Osteocyte (in vitro differentiated cells): ENCODE measurements around the gene SH3GL2. TPM values are rescaled to one million over a fixed set of nuclear protein-coding genes. Genes with fewer than 3 reads are reported as not detected.

Experiments
- DNase-seq: peaks from one replicate; pipeline ENCODE4 v3.0.0; 2021; ENCODE audit warnings: mixed read lengths; ENCODE audit not compliant: unreplicated experiment; ENCODE audit errors: extremely low spot score
- H3K27ac Mint-ChIP-seq: one replicate; pipeline ENCODE4 v1.8.0; 2021; ENCODE audit warnings: mild to moderate bottlenecking, mixed read lengths; ENCODE audit not compliant: unreplicated experiment
- H3K27me3 Mint-ChIP-seq: one replicate; pipeline ENCODE4 v1.8.0; 2021; ENCODE audit warnings: mixed read lengths; ENCODE audit not compliant: unreplicated experiment
- H3K36me3 Mint-ChIP-seq: one replicate; pipeline ENCODE4 v1.8.0; 2021; ENCODE audit warnings: mixed read lengths; ENCODE audit not compliant: unreplicated experiment
- H3K4me1 Mint-ChIP-seq: one replicate; pipeline ENCODE4 v1.8.0; 2021; ENCODE audit warnings: mixed read lengths; ENCODE audit not compliant: unreplicated experiment
- H3K4me3 Mint-ChIP-seq: one replicate; pipeline ENCODE4 v1.8.0; 2021; ENCODE audit warnings: mild to moderate bottlenecking, moderate library complexity, mixed read lengths; ENCODE audit not compliant: unreplicated experiment
- H3K9me3 Mint-ChIP-seq: one replicate; pipeline ENCODE4 v1.8.0; 2021; ENCODE audit warnings: mixed read lengths; ENCODE audit not compliant: unreplicated experiment
- total RNA-seq: library from RNA; stranded (reverse); gene quantifications from 2 replicates; pipeline ENCODE4 v1.2.1, GENCODE V29; 2021
- TF ChIP-seq, protein P1 (sequence below): fragments of 200-600 bp; sonication (generic); IDR thresholded peaks from 2 replicates; pipeline ENCODE4 v1.5.0; 2021; ENCODE audit warnings: antibody characterized with exemption, mild to moderate bottlenecking, moderate library complexity

SH3GL2 gene
- total RNA-seq, 1 donor from 2014 or later = 0.16 TPM

DNA sequence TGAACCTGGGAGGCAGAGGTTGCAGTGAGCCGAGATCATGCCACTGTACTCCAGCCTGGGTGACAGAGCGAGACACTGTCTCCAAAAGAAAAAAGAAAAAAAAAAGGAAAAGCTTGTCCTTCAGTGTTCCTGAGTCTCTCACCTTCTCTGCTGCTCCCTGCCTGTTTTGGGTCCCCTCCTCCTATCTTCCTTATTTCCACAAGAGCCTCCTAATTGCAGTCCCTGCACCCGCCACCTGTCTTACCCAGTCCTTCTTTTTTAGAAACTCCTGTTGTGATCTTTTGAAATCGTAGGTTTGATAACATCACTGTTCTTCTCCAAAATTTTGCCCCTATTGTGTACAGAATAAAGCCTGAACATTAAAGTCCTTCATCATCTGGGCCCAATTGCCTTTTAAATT is 234.9 kb downstream of the SH3GL2 start:
- Mint-ChIP-seq H3K27ac (no peak overlapping the region), H3K9me3 (no peaks in the 10 kb centered on the region), H3K4me3 (no peak overlapping the region), H3K27me3 (peaks cover 3% of the 10 kb centered on the region), H3K4me1 (peaks cover 2% of the 10 kb centered on the region), H3K36me3 (no peaks in the 10 kb centered on the region)
- TF ChIP-seq, protein P1, sequence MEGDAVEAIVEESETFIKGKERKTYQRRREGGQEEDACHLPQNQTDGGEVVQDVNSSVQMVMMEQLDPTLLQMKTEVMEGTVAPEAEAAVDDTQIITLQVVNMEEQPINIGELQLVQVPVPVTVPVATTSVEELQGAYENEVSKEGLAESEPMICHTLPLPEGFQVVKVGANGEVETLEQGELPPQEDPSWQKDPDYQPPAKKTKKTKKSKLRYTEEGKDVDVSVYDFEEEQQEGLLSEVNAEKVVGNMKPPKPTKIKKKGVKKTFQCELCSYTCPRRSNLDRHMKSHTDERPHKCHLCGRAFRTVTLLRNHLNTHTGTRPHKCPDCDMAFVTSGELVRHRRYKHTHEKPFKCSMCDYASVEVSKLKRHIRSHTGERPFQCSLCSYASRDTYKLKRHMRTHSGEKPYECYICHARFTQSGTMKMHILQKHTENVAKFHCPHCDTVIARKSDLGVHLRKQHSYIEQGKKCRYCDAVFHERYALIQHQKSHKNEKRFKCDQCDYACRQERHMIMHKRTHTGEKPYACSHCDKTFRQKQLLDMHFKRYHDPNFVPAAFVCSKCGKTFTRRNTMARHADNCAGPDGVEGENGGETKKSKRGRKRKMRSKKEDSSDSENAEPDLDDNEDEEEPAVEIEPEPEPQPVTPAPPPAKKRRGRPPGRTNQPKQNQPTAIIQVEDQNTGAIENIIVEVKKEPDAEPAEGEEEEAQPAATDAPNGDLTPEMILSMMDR = no peak
- no peak for DNase-seq

DNA sequence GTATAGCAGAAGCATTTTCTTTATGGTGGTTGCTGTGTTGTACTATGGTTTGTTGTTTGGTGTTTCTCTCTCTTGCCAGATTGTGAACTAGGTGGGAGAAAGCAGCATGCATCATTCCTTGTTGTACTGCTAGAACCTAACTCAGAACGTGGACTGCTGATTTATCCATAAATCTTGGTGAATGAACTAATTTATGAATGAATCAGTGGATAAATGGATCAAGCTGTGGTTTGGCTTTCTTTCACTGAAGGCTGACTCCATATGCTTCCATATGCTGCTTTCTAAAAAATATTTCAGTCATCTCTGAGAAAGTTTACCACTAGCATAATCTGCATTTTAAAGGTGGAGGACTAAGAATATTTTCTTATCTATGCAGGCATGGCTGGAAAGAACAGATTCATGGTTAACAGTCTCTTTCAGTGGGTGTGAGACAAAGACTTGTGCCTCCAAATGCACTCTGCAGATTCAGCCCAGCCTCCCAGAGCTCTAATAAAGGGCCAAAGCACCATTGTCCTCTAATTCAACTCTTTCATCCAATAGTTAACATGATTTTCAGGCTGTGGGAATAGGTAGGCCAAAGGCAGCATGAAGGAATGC is 237.7 kb downstream of the SH3GL2 start:
- no peaks in the 10 kb centered on the region for H3K36me3 Mint-ChIP-seq
- H3K9me3 Mint-ChIP-seq = peaks cover 4% of the 10 kb centered on the region
- no peak for DNase-seq
- H3K4me1 Mint-ChIP-seq = no peaks in the 10 kb centered on the region
- TF ChIP-seq, protein P1 = no peak
- H3K27me3 Mint-ChIP-seq = peaks cover 3% of the 10 kb centered on the region
- no peak overlapping the region for H3K4me3 Mint-ChIP-seq
- H3K27ac Mint-ChIP-seq = no peak overlapping the region

DNA sequence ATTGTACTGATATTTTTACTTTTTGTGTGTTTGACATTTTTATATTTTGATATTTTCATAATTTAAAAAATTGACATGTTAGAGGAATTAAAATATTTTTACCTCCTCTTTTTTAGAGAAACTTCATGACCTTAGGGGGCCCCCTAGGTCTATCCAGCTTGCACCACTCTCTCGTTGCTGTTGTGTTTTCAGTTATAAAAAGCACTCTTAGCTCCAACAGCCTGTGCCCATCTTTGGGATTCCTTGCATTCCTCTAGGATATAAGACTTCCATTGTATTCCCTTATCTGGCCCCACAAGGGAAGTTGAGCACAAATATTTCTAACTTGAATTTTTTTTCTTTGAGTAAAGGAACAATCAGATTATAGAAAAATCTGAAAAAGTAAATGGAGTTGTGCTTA is 245.3 kb downstream of the SH3GL2 start:
- Mint-ChIP-seq H3K27me3 (no peaks in the 10 kb centered on the region), H3K27ac (peak overlapping the region; percentile 9), H3K4me1 (peaks cover 16% of the 10 kb centered on the region), H3K4me3 (no peak overlapping the region), H3K36me3 (no peaks in the 10 kb centered on the region), H3K9me3 (peaks cover 4% of the 10 kb centered on the region)
- no peak for DNase-seq
- TF ChIP-seq, protein P1 = peak; percentile 22

DNA sequence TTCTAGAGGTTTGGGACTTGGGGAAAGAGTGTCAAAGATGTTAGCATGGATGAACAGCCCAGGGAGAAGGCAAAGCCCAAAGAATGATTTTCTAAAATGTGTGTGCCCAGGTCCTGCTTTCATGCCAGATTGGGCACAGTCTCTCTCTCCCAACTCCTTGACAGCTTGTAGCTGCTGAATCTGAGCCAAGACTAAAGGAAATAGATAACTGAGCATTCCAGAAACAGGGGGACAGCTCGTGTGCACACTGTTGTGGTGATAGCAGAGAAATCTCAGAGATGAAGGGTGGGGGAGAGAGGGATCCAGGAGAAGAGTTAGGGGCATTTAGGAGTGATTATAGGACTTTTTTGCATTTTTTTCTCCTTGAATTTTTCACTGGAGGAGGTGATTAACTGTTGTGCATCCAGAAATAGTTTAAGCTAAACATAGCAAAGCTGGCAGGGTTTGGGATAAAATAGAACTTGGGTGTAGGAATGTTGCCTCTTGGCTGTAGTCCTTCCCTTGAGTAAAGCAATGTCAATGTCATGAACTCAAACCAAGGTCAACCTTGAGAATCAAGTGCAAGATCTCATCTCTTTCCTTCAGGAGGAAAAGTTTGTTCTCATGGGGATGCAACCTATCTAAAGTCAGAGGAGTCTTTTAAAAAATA is 245.9 kb downstream of the SH3GL2 start:
- TF ChIP-seq, protein P1 = no peak
- Mint-ChIP-seq H3K27me3 (no peaks in the 10 kb centered on the region), H3K4me1 (peaks cover 16% of the 10 kb centered on the region), H3K36me3 (no peaks in the 10 kb centered on the region), H3K27ac (peak overlapping the region; percentile 9), H3K9me3 (peaks cover 4% of the 10 kb centered on the region), H3K4me3 (no peak overlapping the region)
- no peak for DNase-seq

DNA sequence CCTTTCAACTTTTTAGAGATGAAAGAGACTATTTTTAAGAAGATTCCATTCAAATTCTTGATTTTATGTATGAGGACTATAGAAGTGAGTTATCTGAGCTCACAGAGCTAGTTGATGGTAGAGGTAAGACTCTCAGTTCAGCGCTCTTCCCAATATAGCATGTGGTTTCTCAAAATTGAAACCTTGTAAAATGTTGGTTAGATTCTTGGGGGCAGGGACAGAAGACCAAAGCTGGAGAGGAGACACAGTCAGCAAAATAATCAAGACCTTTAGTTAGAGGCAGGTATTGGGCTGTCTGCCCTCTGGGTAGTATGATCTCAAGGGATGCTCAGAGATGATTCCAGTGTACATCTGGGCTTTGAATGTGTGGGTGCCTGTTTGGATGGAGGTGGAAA is 246.4 kb downstream of the SH3GL2 start:
- no peaks in the 10 kb centered on the region for H3K36me3 Mint-ChIP-seq
- H3K4me1 Mint-ChIP-seq = peaks cover 16% of the 10 kb centered on the region
- TF ChIP-seq, protein P1 = no peak
- no peak overlapping the region for H3K4me3 Mint-ChIP-seq
- H3K9me3 Mint-ChIP-seq = peaks cover 3% of the 10 kb centered on the region
- no peaks in the 10 kb centered on the region for H3K27me3 Mint-ChIP-seq
- DNase-seq = no peak
- H3K27ac Mint-ChIP-seq = no peak overlapping the region
